Fibroblast of the conjunctiva (primary cell): ENCODE data around the gene TNIK.

Experiments used
- DNase-seq: peaks from one replicate; pipeline ENCODE4 v3.0.0-alpha.2; 2010; ENCODE audit warnings: low read depth

The TNIK gene

DNA sequence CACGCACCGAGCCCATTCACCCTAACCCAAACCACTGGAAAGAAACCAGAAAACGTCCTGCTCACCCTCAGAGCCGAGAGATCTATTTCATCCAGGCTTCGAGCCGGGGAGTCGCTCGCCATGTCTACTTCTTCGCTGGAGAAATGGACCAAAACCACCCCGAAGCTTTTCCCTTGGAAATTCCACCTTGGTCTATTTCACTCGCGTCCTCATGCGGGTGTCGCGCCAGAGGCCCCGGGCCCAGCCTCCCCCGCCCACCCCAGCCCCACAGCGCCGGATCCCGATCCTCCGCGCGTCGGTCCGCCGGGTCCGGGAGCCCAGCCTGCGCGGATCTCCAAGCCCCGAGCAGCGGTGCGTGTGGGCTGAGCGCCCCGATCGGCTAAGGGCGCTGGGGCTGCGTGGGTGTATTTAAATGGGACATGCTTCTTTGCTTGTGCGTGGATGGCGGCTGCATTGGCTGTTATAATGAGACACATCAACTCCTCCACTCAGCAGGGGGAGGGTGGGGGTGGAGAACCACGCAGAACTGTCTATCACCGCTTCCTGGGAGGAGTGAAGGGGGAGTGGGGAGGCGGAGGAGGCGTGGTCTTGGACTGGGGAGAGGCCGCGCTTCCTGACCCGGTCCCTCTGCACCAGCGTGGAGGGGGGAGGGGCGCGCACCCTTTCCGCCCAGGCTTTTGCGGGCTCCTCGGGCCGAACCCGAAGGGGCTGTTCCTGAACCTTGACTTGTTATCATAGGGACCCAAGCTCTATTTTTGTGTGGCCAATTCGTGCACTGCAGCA is at the start of gene TNIK:
TSS of gene TNIK (minus strand) at position 464 of the 783 bp plus-strand sequence. CDS start at position 122, 342 bp downstream.
- peak; percentile 75 for DNase-seq

DNA sequence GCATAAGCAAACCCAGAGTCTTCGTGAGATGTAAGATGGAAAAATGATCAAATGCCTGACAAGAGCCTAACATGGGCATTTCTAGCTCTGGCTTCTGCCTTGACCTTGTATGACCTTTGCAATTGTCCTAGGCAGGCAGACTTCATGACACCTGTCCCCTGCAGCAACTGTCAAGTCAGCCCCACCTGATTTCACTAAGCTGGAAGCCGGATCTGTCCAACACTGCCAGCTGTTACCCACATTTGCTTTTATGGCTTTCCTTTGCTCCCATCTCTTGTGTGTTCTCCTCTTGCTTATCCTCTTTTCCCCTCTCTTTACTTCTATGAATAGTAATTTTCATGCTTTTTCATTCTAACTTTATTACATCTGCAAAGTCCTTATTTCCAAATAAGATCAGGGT is 48.5 kb upstream of the TNIK start:
- DNase-seq = no peak

DNA sequence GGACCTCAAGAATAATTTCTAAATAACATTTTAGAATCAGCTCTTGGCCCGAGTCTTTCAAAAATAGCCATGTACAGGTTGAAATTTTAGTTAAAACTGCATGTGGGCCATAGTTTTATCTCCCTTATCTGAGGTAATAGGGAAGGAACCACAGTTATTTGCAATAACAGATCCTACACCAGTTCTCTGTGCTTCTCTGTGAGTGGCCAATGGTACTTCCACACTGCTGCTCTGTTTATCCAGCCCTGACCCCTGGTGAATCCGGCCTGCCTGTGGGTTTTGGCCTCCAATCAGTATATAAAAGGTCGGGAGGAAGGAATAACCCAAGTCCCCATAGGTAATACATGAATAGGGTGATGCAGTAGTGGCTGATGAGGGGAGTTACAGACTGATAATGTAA is 48.0 kb upstream of the TNIK start:
- no peak for DNase-seq

DNA sequence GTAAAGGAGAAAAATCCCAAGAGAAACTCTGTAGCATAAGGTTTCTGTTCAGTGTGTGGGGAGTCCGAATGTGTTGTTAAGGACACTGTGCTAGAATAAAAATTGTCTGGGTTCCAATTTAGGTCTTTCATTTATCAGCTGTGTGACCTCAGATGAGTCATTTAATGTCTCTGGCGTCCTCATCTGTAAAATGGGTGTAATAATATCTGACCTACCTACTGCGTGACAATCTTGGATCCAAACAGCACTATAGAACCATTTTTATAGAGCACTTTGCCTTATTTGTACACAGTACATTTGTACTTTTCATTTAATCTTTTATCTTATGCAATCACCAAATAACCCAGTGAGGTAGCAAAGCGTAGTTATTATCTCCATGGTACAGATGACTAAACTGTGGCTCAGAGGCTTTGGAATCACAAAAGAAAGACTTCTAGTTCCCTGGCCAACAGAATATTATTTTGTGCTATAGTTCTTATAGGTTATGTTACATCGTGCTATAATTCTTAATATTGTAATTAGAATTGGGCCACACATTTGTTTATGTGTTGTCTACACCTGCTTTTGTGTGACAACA is 46.6 kb upstream of the TNIK start:
- no peak for DNase-seq

DNA sequence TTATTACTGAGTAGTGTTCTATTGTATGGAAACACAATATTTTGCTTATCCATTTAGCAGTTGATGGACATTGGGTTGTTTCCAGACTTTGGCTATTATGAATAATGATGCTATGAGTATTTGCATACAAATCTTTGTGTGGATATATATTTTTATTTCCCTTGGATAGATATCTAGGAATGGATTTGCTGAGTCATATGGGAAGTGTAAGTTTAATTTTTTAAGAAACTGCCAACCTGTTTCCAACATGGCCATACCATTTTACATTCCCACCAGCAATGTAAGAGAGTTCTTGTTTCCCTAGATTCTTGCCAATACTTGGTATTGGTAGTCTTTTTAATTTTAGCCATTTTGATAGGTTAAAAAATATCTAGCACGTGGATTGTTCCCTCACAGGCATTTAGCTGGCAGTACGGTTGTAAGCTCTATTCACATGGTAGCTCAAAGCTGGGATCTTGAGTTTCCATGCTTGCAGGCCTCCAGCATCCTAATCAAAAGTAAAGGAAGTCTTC is 45.7 kb upstream of the TNIK start:
- DNase-seq = no peak

DNA sequence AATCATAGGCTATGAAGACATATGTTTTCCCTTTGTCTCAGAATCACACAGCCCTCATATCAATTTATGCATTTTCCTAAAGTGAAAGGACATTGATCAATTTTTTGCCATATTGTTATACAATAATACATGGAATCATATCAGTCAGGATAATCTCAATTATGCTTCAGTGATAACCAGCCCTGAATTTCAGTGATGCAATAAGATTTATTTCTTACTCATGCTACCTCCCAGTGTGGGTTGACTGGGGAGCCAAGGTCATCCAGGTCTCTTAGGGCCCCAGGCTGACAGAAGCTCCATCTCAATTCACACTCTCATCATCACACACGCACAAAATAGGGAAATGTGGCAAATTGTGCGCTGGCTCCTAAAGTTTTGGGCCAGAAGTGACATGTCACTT is 44.2 kb upstream of the TNIK start:
- DNase-seq = no peak

DNA sequence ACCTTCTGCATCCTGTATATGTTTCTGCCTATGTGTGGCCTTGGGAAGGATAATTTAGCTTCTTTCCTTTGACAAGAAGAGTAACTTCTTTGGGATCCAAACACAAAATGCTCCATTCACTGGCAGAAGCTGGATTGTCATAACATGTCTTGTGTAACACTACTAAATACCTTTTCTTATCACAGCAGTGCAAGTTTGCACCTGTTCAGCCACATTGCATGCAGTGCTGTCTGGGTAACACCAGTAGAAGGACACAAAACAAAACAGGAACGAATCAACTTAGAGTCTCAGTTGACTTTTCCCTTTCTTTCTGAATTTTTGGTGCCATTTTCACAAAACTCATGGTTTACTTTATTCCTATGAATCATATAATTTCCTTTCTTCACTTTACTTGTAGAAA is 43.6 kb upstream of the TNIK start:
- no peak for DNase-seq

DNA sequence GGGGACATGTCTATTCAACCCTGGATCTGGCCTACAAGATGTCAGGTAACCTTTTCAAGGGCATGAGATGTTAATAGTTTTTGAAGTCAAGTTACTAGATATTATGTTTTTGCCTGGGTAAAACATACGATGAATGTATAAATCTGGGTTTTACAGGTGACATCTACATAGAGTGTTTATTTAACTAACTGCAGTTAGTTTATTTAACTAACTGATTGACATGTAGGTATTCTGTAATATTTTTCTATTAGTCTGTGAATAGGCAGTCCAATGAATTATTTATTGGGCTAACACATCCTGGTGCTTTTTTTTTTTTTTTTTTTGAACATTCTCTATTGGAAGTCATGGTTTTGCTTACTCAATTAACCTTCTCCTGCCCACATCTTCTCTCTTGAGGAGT is 38.7 kb upstream of the TNIK start:
- DNase-seq = no peak

DNA sequence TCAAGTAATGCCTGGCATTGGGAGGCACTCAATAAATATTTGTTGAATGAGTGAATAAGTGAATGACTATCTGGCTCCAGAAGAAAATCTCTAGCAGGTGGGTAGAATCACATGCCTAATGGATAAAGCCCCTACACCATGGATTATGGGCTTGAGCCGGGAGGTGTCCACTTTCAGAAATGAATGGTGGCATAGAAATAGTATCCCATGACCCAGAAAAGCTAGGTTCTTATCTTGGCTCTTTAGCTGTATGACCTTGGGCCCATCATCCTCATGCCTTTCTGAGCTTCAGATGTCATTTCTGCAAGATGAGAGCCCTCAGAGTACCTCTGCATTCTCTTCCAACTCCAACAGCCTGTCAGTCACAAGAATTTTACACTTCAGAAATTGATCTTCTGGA is 37.3 kb upstream of the TNIK start:
- DNase-seq = no peak

DNA sequence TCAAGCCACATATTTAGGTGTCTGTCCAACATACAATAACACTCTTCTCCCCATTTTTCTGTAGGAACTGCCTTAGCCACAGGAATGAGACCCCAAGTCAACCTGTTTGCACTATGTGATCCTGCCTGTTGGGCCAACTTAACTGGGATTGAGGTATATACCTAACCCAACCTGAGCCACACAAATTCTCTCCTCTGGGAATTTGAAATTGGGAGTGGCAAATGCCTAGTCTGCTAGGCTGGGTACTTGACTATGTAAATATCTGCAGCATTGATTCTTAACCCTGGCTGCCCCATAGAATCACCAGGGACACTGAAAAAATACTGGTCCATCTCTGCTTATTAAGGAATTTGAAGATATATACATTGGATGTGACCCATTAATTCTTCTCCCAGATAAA is 35.2 kb upstream of the TNIK start:
- DNase-seq = no peak

DNA sequence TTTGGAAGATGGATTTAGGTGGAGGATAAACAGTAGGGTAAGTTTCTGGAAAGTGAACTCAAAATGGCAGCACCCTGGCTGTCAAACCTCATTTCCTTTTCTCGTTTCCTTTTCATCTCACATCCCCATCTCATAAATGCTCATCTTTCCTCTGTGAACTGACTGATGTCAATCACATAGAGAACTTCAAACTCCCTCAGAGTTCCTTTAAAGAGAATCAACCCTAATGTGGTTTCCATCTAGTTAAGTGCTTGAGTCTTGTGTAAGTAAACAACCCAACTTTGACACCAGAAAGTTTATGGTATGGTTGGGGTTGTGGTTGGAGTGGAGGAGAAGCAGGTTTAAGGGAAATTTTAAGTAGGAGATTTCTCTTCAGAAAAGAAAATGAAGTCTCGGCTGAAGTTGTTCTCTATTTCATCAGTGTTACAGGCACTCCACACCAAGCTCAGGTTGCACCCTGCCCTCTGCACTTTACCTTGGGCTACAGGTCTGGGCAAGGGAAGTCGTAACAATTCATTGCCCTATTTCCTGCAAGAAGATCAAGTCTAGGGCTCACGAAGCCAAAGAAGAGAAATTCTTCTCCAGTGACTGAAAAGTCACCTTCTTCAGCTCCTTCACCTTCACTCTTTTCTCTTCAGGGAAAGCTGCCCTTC is 34.4 kb upstream of the TNIK start:
- DNase-seq = no peak

DNA sequence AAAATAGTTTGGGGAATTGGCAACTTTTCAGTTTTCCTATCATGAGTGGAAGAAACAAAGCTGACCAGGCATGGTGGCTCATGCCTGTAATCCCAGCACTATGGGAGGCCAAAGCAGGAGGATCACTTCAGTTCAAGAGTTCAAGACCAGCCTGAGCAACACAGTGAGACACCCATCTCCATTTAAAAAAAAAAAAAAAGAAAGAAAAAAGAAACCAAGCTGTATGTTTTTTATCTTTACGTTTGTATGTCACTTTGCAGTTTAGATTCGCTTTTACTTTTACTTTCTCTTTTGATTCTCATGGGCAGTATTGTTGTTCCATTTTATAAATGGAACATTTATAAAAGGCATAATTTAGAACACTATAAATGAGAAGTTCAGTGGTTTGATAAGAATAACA is 31.2 kb upstream of the TNIK start:
- no peak for DNase-seq

DNA sequence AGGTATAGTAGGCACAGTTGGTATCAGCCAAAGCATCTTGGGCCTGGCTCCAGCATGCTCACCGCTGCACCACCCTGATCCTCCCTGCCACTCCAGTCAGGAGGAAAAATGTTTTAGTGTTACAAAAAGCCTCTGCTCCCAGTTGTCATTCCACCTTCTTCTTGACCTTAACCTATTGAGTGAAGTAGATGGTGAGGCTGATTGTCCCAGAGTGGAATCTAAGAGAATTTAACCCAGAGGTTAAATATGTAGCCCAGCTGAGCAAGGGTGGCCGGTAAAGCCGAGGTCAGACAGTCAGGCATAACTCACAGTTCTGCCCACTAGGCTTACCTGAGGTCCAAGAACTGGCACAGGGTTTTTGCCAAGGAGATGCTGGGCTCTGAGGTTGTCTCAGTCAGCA is 30.7 kb upstream of the TNIK start:
- no peak for DNase-seq

DNA sequence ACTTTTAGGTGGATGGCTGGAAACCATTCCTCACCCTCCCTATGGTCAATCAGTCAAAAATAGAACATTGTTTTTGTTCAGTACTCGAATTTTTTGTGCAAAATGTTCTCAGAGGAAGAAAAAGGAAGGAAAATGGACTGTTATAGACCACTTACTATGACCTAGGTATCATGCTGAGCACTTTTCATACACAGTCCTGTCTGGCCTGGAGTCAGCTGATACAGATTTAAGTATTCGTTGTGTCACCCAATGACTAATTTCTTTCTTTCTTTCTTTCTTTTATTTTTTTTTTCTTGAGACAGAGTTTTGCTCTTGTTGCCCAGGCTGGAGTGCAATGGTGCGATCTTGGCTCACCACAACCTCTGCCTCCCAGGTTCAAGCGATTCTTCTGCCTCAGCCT is 29.1 kb upstream of the TNIK start:
- DNase-seq = no peak

DNA sequence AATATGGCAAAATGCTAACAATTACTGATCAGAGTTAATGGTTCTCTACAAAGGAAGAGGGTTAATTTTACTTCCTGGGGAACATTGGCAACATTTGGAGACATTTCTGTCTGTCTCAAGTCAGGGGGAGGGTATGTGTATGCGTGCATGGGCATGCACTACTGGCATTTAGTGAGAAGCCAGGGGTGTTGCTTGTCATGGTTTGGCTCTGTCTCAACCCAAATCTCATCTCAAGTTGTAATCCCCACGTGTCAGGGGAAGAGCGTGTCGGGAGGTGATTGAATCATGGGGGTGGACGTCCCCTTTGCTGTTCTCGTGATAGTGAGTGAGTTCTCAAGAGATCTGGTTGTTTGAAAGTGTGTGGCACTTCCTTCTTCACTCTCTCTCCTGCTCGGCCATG is 28.3 kb upstream of the TNIK start:
- no peak for DNase-seq

DNA sequence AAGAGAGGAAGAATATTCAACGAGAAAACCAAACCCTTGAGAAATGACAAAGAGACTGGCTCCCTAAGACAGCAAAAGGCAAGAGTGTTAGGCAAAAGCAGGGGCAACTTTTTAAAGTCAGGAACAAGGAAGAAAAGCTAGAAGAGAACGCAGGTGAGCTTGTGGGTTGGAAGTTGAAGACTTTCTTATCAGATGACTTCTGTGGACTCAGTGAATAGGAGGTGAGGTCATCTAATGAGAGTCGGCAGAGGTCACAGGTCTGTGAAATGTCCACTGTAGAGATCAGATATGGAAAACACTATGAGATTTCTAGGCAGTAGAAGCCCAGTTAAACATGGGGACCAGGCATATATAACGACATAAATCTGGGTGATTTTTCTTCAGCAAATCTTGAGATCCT is 27.2 kb upstream of the TNIK start:
- no peak for DNase-seq

DNA sequence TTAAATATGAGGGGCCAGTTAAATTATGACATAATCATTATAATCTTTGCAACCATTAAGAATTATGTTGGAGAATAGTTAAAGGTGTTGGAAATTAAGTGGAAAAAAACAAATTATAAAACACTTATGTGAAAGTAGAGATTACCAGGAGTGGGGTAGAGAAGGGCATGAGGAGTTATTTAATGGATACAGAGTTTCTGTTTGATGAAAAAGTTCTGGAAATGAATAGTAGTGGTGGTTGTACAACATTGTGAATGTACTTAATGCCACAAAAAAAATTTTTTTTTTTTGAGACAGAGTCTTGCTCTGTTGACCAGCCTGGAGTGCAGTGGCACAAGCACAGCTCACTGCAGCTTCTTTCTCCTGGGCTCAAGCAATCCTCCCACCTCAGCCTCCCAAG is 25.1 kb upstream of the TNIK start:
- DNase-seq = no peak

DNA sequence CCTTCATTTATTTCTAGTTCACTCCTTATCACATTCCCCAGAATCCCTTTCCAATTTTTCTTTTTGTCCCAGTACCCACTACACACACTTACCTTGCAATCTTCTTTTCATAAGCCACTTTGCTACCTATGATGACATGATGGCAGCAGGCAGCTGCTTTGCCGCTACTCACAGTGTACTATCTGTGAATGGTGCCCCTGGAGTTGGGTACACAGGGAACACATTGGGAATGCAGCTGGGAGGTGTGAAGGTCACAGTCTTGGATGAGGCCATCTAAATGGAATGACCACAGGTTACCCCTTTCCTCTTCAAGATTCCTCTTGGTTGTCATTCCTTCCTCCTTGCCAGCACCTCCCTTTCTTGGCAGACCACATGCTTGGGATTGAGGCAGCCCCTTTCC is 20.8 kb upstream of the TNIK start:
- no peak for DNase-seq

DNA sequence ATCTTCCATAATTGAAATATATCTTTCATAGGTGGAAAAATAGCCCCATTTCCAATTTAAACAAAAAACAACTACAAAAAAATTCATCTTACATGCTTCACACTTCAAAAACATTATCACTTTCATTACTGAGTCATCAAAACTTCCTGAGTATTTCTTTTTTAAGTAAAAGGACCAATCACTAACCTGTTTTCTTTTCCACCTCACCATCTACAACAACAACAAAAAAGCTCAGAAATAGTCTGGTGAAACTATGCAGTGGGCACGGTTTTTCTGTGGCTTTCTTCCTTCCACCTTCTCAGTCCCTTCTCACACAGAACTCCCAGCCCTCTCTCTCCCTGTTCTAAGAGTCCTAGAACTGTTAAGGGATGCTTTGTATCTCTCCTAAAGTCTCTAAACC is 20.3 kb upstream of the TNIK start:
- no peak for DNase-seq

DNA sequence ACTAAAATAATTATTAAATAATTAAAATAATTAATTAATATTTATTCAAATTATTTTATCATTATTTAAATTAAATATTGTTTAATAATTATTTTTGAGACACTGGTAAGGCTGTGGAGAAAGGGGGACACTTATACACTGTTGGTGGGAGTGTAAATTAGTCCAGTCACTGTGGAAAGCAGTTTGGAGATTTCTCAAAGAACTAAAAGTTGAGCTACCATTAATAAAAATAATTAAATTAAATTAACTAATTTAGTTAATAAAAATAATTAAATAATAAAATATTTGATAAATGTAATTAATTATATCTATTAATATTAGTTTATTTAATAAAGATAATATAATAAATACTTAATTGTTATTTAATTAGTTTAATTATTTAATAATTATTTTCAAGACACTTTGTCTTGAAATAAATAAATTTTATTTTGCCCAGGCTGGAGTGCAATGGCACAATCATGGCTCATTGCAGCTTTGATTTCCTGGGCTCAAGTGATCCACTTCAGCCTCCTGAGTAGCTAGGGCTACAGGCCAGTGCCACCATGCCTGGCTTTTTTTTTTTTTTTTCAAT is 16.4 kb upstream of the TNIK start:
- DNase-seq = no peak

DNA sequence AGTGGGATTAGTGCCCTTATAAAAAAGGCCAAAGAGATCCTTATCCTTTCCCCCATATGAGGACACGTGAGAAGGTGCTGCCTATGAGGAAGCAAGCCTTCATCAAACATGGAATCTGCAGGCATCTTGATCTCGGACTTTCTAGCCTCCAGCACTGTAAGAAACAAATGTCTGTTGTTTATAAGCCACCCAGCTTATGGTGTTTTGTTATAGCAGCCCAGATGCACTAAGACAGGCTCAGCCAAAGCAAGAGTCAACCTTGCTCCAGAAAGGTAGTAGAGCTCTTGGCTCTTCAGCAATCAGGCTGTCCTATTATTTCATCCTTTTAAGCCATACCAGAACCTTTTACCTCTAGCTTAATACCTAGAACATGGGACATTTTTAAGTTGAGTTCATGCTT is 12.3 kb upstream of the TNIK start:
- DNase-seq = no peak

DNA sequence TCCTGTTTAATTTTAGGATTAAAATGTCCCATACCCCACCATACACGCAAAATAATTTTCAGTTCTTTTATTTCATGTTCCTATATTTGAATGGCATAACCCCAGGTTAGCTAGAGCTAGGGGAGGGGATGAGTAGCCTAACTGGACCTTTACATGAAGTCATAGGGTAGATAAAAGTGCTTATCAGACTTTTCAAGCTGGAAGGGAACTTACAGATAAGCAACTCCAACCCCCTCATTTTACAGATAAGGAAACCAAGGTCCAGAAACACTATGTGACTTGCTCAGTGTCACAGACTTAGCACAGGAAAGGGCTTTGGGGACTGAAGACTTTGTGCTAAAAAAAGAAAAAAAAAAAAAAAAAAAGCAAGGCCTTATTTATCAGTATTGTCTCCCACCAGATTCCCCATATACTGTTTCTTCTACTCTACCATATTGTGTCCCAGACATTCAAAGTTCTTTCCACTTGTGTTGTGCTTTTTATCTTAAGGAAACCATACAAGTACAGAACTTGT is 10.6 kb upstream of the TNIK start:
- no peak for DNase-seq

DNA sequence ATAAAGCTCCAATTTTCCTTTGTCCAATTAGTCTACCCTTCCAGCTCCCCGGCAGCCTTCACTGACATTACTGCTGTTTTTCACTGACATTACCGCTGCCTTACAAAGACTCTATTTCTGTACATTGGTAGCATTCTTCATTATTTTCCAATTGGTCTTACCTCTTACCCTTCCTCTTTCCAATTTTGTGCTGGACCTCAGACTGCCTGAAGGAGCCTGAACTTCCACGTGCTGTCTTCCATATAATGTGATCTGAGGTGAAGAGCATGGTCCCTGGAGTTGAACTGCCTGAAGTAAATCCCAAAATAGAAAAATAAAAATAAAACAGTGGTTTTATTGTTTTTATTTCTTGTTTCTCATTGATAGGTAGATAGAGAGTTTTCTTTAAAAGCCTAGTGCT is 9.2 kb upstream of the TNIK start:
- DNase-seq = no peak
